Stimulated activated CD8-positive, alpha-beta memory T cell treated with anti-CD3 and anti-CD28 coated beads, Interleukin-7, amount 100 ng/mL, for 48 hours (primary cell): Measurements from ENCODE around the gene RBMS3.
"Not testable (repeated sequence)": the region's sequence is repeated elsewhere in the genome, so short reads cannot be mapped to it uniquely, and the experiment has no call there.

Source experiments
- DNase-seq, 2 donors: peaks; one replicate each; pipeline ENCODE4 v3.0.0-alpha.2; 2020; ENCODE audit warnings: low read depth in 1 of 2; ENCODE audit errors: extremely low read depth in 1 of 2

RBMS3 gene

GRCh38 chr3:30044515-30044914 is 763.6 kb downstream of the RBMS3 start:
- DNase-seq = no peak

GRCh38 chr3:30048431-30048830 is 767.6 kb downstream of the RBMS3 start:
- no peak for DNase-seq

GRCh38 chr3:30050116-30050515 is 769.2 kb downstream of the RBMS3 start:
- not testable (repeated sequence) for DNase-seq

GRCh38 chr3:30059240-30059639 is 778.4 kb downstream of the RBMS3 start:
- no peak for DNase-seq
